Superior temporal gyrus (tissue), 1 donor: ENCODE data around the gene PAM.

Experiments used
- DNase-seq: peaks from one replicate; pipeline ENCODE4 v3.0.0-alpha.2; 2016; ENCODE audit errors: extremely low spot score

The PAM gene

DNA sequence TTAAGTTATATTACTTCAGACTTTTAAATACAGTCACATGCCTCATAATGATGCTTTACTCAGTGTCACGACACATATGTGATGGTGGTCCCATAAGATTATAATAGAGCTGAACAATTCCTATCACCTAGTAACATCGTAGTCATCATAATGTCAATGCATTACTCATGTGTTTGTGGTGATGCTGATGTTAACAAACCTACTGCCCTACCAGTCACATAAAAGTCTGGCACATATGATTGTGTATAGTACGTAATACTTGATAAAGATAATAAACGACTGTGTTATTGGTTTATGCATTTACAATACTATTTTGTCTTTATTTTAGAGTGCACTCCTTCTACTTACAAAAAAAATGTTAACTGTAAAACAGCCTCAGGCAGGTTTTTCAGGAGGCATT lies 103.7 kb downstream of the PAM start:
- DNase-seq: no peak

DNA sequence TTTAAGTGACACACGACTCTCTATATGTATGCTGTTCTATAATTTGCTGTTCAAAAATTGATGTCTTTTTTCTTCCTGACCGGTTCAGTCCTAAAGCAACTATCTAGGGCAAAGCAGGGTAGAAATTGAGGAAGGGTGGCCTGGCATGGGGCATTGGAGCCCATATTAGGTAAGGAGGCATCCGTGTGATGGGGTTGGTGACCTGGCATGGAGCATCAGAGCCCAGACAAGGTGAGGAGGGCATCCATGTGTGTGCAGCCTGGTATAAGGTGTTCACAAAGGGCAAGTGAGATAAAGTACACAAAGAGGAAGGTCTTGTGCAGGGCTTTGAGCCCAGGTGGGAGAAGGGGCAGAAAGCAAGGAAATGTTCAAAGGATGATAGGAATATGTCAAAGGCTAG lies 104.9 kb downstream of the PAM start:
- no peak for DNase-seq

DNA sequence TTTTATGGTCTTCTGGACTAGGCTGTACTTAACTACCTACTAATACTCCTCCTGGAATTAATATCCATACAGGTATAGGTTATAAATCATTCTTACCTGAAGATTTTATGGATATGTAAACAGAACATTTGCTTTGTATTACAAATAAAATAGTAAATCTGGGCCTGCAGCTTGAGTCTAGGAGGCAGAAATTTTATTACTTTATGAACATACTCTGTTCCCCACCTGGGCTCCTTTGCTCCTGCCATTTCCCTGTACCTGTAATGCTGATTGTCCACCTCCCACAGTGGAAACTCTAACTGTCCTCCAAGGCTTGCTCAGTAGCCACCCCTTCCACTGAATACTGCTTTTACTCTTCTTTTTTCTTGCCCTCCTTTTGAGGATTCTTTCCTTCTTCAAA lies 108.0 kb downstream of the PAM start:
- no peak for DNase-seq

DNA sequence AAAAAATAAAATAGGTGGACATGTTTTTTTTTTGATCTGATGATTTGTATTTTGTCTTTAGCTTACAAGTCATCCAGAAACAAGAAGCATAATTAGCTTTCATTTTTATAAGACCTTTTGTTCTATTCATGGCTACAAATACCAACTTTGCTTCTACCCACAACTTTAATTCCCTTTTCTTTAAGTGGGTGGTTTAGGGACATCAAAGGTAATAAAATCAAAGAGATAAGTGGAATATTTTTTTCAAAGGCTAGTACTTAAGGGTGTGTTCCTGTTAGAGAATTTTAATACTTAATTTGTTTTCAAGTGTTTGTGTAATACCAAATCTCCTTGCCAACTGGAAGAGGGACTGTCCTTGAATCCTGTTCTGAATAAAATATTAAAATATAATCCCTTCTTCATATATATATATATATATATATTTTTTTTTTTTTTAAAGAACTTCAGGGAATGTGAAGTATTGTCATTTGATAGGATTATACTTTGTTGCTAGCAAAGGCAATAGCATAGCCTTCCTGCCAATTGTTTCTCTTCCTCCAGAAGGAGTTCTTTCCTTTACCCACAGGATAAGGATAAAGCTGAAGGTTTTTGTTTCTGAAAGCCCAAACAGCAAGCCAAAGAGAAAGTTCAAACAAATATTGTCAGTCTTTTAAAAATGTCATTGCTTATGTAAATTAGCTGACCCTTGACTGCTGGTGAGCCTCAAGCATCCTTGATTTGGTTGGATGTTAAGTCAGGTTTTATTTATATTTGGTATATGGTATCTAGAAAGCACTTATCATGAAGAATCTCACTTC lies 108.9 kb downstream of the PAM start:
- DNase-seq: no peak

DNA sequence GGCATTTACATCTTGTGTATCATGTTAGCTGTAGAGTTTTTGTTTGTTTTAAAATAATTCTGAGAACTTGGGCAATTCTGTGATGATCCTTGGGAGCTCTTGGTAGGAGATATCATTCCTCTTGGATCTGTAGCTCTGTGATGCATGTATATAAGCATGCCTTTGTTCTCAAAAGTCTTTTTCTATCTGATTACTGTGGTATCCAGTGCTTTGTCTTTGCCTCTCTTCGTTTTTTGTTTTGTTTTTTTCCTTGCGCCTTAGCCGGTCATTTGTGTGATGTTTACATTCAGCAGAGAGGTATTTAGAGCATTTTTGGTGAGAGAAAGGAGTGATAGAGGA lies 110.0 kb downstream of the PAM start:
- DNase-seq: peak; percentile 46

DNA sequence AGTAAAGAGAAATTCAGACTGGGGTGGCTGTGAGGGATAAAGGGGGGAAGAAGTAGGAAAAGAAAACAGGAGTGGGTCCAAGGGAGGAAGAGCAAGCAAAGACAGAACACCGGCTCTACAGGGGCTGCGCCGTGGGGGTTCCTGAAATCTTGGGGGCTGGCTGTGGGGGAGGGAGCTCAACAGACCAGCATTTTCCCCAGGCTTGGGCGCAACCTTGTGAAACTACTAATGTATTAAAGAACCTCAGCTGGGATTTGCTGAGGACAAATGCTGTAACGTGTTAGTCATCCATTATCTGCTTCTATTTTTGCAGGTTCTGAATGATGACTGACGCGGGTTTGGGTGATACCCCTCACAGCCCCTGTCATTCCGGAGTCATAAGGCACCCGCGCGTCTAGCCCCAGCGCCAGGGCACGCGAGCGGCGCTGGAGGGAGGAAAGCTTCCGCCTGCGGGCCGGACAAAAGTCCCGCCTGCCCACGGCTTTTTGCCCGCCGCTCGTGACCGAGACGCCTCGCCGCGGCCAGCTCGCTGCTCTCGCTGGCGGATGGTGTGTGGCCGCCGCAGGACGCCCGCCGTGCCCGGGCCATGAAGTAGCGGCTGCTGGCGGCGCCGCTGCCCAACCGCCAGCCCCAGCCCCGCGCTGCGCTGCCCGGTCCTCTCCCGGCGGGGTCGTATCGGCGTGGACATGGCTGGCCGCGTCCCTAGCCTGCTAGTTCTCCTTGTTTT lies 110.6 kb downstream of the PAM start:
- peak; percentile 50 for DNase-seq

DNA sequence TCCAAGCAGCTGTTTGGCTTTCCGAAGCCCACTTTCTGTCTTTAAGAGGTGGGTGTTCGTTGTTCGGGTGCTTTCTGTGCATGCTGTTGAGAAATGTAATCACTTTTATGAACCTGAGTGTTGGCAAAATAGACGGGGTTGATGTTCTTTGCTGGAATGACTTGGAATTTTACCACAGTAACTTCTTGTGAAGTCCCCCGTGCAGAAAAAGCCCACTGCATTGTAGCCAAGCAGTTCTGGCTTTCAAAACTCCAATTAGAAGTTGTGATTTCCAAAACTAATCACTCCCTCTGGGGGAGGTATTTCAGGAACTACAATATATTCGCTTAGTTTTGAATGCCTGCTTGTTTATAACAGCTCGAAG lies 111.1 kb downstream of the PAM start:
- DNase-seq: peak; percentile 47

DNA sequence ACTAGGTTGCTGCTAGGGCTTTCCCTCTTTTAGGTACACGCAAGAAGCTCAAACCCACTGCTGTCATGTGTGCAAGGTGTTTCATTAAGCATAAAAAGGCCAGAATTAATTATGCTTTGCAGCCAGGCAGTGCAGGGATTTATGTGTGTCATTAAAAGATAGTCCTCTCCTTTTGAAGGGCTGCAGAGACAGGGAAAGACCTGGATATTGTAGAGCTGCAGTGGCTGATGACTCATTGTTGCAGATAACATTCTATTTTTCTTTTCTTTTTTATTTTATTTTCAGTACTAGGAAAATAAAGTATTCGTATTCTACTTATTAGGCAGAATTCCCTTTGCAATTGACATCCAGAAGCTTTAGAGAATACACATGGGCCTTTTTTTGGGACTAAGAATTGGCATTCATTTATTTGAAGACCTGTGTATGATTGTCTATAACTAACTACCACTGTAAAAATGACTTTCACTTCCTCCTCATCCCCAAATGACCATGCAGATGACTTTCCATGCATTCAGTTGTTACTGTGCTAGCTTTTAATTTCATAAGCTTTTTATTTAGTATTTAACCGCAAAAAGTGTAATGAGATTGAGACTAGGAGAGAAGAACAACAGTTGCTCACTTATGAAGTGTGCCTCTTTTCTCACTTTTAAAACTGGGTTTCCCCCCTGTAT lies 113.0 kb downstream of the PAM start:
- no peak for DNase-seq

DNA sequence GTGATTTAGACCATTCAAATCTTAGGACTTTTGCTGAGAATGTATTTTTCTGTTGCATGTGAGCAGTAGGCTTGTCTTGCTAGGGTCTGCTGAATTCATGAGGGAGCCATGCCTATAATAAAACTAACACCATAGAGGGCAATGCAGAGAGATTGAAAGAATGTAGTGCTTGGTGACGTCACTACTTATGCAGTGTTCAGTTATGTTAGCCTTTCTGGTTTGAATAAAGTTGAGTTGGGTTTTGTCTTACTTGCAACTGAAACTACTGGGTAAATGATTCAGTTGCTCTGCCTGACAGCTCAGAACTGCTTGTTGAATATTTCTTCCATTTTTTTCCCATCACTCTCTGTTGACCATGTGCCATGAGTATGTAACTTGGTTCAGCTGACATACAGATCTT lies 114.1 kb downstream of the PAM start:
- DNase-seq: no peak

DNA sequence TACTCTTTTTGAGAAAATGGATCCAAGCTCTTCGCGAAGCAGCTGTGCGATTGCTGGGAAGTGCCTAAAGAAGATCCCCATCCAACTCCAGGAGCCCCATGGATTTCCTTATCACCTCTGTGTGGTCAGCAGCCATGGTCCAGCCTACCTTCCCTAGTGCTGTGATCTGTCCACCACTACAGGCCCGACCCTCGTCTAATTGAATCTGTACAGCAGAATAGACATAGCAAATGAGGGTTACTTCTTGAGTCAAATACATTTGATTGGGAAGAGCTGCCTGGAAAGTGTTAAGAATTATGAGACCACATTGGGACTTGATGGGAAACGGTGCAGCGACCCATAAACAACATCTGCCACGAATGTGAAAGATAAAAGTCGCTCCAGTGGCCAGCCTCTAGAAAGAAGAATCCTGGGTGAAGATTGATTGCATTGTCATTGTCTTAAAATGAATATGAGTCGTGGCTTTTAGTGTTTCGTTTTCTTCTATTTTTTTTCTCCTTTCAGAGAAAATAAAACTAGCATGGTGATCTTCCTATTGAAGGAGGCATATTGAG lies 118.4 kb downstream of the PAM start:
- DNase-seq: no peak

DNA sequence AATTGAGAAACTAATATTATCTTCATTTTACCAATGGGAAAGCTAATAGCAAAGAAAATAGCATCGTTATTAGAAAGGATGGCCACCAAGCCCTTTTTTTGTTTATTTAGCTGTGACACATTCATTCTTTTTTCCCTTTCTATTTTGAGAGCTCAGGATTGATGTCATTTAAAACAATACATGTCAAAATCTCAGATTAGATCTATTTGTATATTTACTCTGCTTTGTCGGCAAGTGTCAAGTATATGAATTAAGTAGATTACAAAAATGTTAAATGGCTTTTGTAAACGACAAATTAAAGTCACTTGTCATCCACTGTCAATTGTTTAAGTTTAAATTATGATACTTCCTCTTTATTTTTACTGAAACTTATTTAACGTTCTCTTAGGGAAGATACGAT lies 118.9 kb downstream of the PAM start:
- DNase-seq: no peak

DNA sequence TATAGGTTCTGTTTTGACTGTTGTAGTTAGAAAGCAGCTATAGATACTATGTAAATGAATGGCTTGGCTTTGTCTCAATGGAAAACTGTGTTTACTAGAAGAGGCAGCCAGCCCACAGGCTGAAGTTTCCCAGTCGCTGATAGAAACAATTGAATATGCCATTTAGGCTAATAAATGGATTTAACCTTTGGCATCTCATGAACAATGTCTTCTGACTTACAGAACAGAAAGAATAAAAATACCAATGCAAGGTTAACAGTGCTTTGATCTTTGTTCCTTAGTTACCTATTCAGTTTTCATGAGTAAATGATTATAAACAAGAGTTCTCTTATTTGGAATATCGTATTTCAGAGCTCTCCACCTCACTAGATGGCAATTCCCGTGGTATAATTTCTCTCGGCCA lies 120.6 kb downstream of the PAM start:
- no peak for DNase-seq

DNA sequence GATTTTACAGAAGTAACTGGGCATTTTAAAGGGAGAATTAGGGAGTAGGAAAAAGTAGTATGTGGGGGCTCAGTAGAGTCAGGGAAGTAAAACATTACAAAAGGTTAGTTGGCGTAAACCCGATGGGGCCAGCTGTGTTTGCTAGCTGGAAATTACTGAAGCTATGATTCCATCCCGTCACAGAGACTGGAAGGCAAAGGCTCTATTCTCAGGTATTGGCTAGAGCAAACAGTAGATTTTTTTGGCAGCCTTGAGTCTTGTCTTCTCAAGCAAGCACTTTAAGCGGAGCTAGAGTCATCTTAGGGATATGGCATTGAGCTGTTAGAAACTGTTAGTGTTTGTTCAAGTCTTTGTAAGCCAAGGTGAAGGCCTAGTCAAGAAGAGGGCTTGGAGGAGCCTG lies 121.5 kb downstream of the PAM start:
- no peak for DNase-seq

DNA sequence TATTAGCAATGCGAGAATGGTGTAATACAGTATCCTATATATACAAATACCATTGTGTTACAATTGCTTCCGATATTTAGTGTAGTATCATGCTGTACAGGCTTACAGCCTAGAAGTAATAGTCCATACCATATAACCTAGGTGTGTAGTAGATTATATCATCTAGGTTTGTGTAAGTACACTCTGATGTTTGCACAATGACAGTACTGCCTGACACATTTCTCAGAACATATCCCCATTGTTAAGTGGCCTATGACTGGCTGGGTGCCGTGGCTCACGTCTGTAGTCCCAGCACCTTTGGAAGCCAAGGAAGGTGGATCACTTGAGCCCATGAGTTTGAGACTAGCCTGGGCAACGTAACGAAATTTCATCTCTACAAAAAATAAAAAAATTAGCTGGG lies 124.6 kb downstream of the PAM start:
- no peak for DNase-seq

DNA sequence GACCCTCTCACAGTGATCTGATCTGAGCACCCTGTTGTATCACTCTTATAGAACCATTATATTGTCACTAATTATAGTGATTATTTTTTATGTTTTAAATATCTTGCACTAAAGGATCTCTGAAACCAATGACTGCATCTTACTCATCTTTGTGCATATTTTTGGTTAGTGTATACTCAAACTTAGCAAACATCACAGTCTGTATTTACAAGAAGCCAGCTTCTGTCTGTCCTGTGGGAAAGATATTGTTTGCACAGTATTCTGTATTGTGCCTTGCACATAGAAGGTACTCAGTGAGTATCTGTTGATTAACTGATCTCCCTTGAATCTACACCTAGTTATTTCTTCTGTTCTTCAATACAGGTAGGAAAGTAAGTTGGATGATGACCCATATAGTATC lies 131.5 kb downstream of the PAM start:
- DNase-seq: no peak

DNA sequence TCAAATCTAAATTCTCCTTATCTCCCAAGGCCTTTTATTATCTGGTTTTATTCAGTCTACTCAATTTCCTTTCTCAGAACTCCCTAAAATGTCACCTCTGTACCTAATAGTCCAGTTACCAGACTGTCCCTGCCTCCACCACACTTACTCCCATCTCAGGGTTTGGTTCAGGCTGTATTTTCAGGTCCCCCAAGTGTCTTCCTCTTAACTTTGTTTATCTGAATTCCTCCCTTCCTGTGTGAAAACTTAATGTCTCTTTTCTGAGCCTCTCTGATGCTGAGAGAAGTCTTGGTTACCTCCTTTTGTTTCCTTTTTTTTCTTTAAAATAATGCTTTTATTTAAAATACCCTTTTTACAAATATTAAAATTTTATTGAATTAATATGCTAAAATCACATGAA lies 133.4 kb downstream of the PAM start:
- no peak for DNase-seq

DNA sequence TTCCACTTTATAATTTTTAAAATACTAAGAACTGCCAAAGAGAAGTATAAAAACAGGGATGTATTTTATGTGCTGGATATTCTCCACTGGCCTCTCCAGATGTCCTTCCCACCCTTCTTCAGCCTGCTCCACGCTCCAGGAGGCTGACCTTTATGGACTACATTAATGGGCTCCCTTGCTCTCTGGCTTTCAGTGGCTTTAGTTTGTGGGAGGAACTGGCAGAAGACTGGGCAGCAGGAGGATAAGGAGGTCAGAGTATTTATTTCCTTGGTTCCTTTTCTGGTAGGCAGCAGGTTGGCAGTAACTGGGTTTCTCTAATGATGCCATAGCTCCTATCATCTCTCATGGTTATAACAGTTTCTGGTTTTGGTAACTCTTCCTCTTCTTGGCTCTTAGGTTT lies 133.9 kb downstream of the PAM start:
- DNase-seq: no peak

DNA sequence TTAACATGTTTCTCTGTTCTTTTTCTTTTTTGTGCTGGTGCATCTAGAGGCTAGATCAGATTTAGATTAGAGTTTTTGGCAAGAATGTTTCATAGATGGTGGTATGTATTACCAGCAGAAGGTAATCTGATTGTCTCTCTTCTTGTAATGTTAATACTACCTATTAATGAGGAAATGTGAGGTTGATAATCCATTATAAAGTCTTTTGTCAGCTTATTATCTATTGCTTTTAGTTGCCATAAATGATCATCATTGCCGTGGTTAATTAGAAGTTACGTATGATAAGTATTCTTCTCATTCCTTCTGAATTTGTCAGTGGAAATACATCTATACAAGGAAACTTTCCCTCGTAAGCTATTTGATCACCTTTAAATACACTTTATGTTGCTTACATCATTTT lies 135.0 kb downstream of the PAM start:
- DNase-seq: no peak

DNA sequence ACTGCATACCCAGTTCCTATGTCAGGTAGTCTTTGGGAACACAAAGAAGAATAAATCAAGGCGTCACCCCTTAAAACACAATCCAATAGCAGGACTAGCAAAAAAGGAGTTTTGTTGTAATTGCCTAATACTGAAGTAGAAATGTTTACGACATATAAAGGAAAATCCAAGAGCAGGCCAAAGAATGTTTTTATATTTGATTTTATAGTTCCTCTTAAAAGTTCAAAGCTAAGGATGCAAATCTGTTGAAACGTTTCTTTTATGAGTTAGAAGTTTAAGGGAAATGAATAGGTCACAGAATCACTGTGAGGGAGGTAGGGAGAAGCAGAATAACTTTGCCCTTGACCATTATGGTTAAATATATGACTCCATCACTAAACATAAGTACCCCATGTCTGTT lies 136.1 kb downstream of the PAM start:
- no peak for DNase-seq

DNA sequence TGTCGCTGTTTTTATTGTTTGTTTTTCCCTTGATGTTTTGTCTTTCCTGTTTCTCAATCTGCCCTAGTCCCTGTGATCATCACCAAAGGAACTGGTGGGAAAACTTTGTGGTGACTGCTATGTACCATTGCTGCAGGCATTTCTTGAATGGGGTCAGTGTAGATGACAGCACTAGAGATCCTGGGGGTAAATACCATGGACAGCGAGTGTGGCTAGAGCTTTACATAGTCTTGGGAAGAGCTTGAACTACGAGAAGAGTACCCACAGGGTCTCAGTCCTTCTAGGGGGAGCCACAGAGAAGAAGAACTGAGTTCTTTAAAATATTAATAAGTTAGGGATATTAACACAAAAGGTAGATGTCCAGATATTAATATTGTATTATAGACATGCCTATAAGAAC lies 138.8 kb downstream of the PAM start:
- DNase-seq: no peak

DNA sequence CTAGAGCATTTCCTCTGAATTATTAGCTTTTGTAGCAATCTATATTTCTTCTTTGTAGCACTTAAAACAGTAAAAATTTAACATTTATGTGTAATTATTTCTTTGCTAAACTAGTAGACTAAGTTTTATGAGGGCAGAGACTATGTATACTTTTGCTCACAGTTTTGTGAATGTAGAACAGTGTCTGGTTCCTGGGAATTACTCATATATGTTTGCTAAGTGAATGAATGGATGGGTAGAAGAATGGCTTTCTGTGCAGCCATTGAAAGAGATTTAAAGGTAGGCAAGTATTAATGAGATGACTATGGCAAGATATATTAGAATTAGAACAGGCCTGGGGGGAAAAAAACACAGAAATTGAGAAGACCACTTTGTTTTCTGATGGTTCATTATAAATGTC lies 140.1 kb downstream of the PAM start:
- DNase-seq: no peak

DNA sequence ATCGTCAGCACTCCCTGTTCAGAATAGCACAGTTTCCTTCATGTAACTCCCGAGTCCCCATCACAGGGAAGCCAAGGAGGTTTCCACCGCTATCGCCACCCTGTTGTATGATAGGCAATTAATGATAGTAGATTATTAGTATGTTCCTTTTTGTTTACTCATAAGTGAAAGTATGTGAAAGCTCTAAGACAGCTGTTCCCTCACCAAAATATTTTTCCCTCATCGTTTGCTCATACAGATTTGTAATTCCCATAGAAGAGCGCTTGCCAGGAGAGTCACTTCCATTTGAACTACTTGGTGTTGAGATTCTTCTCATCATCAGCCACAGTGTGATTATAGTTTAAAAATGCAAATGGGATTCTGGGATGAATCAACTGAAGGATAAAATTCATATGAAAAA lies 140.9 kb downstream of the PAM start:
- DNase-seq: no peak
